HG02938 (cell line): ENCODE data around the gene ZRANB1.
"Not testable (repeated sequence)": the region's sequence is repeated elsewhere in the genome, so short reads cannot be mapped to it uniquely, and the experiment has no call there.

Experiments used
- ATAC-seq: cut with Tn5 transposase; IDR thresholded peaks from one replicate; pipeline ENCODE4 v1.9.1; 2021; ENCODE audit warnings: mild to moderate bottlenecking, moderate library complexity; ENCODE audit not compliant: unreplicated experiment

Gene ZRANB1

GRCh38 chr10:124941823-124942222 is at the start of gene ZRANB1:
Gene ZRANB1 (plus strand): TSS chr10:124942123. CDS start chr10:124942494, 371 bp downstream.
- ATAC-seq = no peak

GRCh38 chr10:124892905-124893304 is 49.0 kb upstream of the ZRANB1 start:
- ATAC-seq = no peak

GRCh38 chr10:124894569-124895215 is 47.2 kb upstream of the ZRANB1 start:
- no peak for ATAC-seq

- ATAC-seq = no peak
Observed at GRCh38 chr10:124896751-124897150, 45.2 kb upstream of the ZRANB1 start.

- no peak for ATAC-seq
Observed at GRCh38 chr10:124898471-124898870, 43.5 kb upstream of the ZRANB1 start.

- ATAC-seq = no peak
Observed at GRCh38 chr10:124899151-124899550, 42.8 kb upstream of the ZRANB1 start.

GRCh38 chr10:124902462-124902861 is 39.5 kb upstream of the ZRANB1 start:
- no peak for ATAC-seq

- no peak for ATAC-seq
Observed at GRCh38 chr10:124903111-124903510, 38.8 kb upstream of the ZRANB1 start.

GRCh38 chr10:124904796-124905195 is 37.1 kb upstream of the ZRANB1 start:
- no peak for ATAC-seq

GRCh38 chr10:124906551-124907001 is 35.3 kb upstream of the ZRANB1 start:
- ATAC-seq = no peak

GRCh38 chr10:124909563-124909962 is 32.4 kb upstream of the ZRANB1 start:
- no peak for ATAC-seq

- ATAC-seq = no peak
Observed at GRCh38 chr10:124911124-124912067, 30.5 kb upstream of the ZRANB1 start.

GRCh38 chr10:124912101-124912886 is 29.6 kb upstream of the ZRANB1 start:
- ATAC-seq = no peak

- ATAC-seq = no peak
Observed at GRCh38 chr10:124913167-124913566, 28.8 kb upstream of the ZRANB1 start.

- not testable (repeated sequence) for ATAC-seq
Observed at GRCh38 chr10:124914398-124914797, 27.5 kb upstream of the ZRANB1 start.

- ATAC-seq = peak; percentile 6
Observed at GRCh38 chr10:124916098-124916584, 25.8 kb upstream of the ZRANB1 start.

GRCh38 chr10:124916585-124917427 is 25.1 kb upstream of the ZRANB1 start:
- peak; percentile 92 for ATAC-seq

- peak; percentile 8 for ATAC-seq
Observed at GRCh38 chr10:124917428-124918190, 24.3 kb upstream of the ZRANB1 start.

- ATAC-seq = no peak
Observed at GRCh38 chr10:124918191-124918830, 23.6 kb upstream of the ZRANB1 start.
